HL-60 (cell line): ENCODE data around the gene SH3RF3.

Source experiments
- DNase-seq, 2 experiments: peaks; one replicate each; pipeline ENCODE4 v3.0.0-alpha.2; 2010 to 2020; ENCODE audit warnings: low read depth in 1 of 2, low spot score in 1 of 2
- H3K27ac ChIP-seq: fragments of 250-450 bp; sonication (Bioruptor Pico); replicated peaks from 2 replicates; pipeline ENCODE4 v1.5.1; 2020; ENCODE audit warnings: mild to moderate bottlenecking, moderate library complexity
- H3K27me3 ChIP-seq: fragments of 250-450 bp; sonication (Bioruptor Pico); 2 replicates; pipeline ENCODE4 v1.5.1; 2021; ENCODE audit warnings: mild to moderate bottlenecking, moderate library complexity; ENCODE audit not compliant: insufficient read depth, poor library complexity, severe bottlenecking
- H3K4me3 ChIP-seq: replicated peaks from 2 replicates; pipeline ENCODE4 v1.5.1; 2011; ENCODE audit warnings: mild to moderate bottlenecking, control low read depth, low read length; ENCODE audit not compliant: insufficient read depth
- CTCF ChIP-seq: IDR thresholded peaks from one replicate; pipeline ENCODE4 v1.5.1; 2011; ENCODE audit warnings: low read length, control low read depth, inconsistent platforms; ENCODE audit not compliant: insufficient read depth
- GABPA ChIP-seq: IDR thresholded peaks from 2 replicates; pipeline ENCODE4 v1.6.1; 2012; ENCODE audit warnings: low read depth
- POLR2AphosphoS5 ChIP-seq: IDR thresholded peaks from 2 replicates; pipeline ENCODE4 v1.6.1; 2012; ENCODE audit warnings: low read depth
- REST ChIP-seq: IDR thresholded peaks from 2 replicates; pipeline ENCODE4 v1.6.1; 2012; ENCODE audit warnings: low read depth; ENCODE audit not compliant: insufficient replicate concordance
- SPI1 ChIP-seq: IDR thresholded peaks from 2 replicates; pipeline ENCODE4 v1.6.1; 2012; ENCODE audit warnings: low read depth, mild to moderate bottlenecking, borderline replicate concordance

Gene SH3RF3

GRCh38 chr2:109272461-109272860 is 143.5 kb downstream of the SH3RF3 start:
- Histone ChIP-seq H3K27me3 (no peaks in the 10 kb centered on the region), H3K27ac (no peak overlapping the region), H3K4me3 (no peak overlapping the region)
- TF ChIP-seq REST, result no peak
- TF ChIP-seq GABPA, result no peak
- TF ChIP-seq CTCF, result no peak
- no peak for TF ChIP-seq SPI1
- TF ChIP-seq POLR2AphosphoS5, result no peak
- DNase-seq, result no peak

DNA sequence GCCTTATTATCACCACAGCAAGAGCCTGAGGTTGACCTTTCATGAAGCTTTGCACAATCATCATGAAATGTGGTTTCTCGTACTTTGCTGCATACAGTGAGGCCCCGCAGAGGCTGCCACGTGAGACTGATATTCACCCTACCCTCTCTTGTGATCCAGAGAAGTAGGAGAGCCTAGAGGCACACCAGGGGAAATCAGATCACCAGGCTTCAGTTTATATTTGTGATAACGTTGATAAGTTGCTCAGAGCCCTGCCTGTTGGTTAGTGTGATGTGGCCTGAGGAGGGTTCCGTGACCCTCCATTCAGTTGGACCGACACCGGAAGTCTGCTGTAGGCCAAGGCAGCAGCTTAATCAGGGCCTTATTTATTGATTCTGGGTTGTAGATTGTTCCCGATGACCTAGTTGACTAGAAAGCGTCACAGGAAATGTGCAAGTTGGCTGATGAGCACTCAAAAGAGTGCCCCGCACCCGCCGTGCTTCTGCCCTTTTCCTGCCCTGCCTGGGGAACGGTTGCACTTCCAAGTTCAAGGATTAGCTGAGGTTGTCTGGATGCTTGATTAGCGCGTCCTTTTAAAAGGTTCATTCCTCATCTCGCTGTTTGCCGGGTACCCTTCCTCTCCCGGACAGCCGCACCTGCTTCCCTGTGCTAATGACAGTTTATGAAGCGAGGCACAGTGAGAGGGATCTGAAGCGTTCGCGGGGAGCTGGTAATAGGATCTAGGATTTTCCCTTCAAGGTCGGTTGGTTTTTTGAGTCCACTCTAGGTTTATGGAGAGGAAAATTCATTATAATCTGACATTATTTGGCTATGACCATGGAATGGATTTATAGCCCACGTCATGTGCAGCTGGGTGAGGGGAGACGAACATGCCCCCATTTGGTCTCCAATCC is 146.4 kb downstream of the SH3RF3 start:
- DNase-seq, result peak; percentile 50 to 87
- Histone ChIP-seq H3K27ac (no peak overlapping the region), H3K27me3 (no peaks in the 10 kb centered on the region), H3K4me3 (no peak overlapping the region)
- TF ChIP-seq CTCF (no peak), POLR2AphosphoS5 (peak; percentile 75)

DNA sequence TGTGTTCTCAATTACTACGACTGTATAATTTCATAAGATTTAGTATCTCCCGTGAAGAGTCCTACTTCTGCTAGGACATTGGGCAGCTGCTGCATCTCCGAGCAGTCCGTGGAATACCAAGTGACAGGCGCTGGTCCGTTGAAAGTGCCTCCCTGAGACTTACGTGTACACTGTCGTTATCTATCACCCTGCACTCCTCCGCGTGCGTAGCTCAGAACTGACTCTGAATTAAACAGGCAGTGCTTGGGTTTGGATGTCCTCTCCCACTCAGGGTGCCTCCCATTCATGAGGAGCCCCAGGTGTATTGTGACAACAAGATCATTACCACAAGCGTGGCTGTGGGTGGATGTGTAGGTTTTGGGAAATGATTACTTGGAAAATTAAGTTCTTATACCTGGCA is 148.4 kb downstream of the SH3RF3 start:
- DNase-seq, result no peak
- TF ChIP-seq CTCF (no peak), SPI1 (no peak), REST (no peak), GABPA (no peak), POLR2AphosphoS5 (no peak)
- Histone ChIP-seq H3K27ac (no peak overlapping the region), H3K27me3 (no peaks in the 10 kb centered on the region), H3K4me3 (no peak overlapping the region)
